Jurkat, Clone E6-1 (cell line): ENCODE results near the gene PSORS1C1.

Experiments used
- DNase-seq: peaks from one replicate; pipeline ENCODE4 v3.0.0-alpha.2; 2011; ENCODE audit warnings: low read depth, low spot score
- H3K4me3 ChIP-seq: 2 replicates; pipeline ENCODE4 v1.5.1; 2011; ENCODE audit warnings: mild to moderate bottlenecking, low read length, control low read depth, moderate library complexity

PSORS1C1 gene

GRCh38 chr6:31092769-31093505 lies 21.7 kb upstream of the PSORS1C1 start:
- DNase-seq: no peak
- no peak overlapping the region for H3K4me3 ChIP-seq

- DNase-seq: peak; percentile 68
- H3K4me3 ChIP-seq: no peak overlapping the region
Measured at GRCh38 chr6:31094389-31094881, 20.2 kb upstream of the PSORS1C1 start.

- no peak overlapping the region for H3K4me3 ChIP-seq
- no peak for DNase-seq
Measured at GRCh38 chr6:31096215-31096614, 18.4 kb upstream of the PSORS1C1 start.

GRCh38 chr6:31096656-31097055 lies 17.9 kb upstream of the PSORS1C1 start:
- H3K4me3 ChIP-seq: no peak overlapping the region

GRCh38 chr6:31098449-31098938 lies 16.1 kb upstream of the PSORS1C1 start:
- no peak overlapping the region for H3K4me3 ChIP-seq
- DNase-seq: no peak

More at GRCh38 chr6:31096656-31097055, 17.9 kb upstream of the PSORS1C1 start:
- DNase-seq: no peak

- no peak for DNase-seq
- no peak overlapping the region for H3K4me3 ChIP-seq
Measured at GRCh38 chr6:31103136-31103535, 11.5 kb upstream of the PSORS1C1 start.

- no peak overlapping the region for H3K4me3 ChIP-seq
- no peak for DNase-seq
Measured at GRCh38 chr6:31107052-31107451, 7.5 kb upstream of the PSORS1C1 start.

- H3K4me3 ChIP-seq: no peak overlapping the region
- DNase-seq: no peak
Measured at GRCh38 chr6:31110825-31111582, 3.6 kb upstream of the PSORS1C1 start.

GRCh38 chr6:31111712-31112111 lies 2.9 kb upstream of the PSORS1C1 start:
- no peak overlapping the region for H3K4me3 ChIP-seq
- no peak for DNase-seq

- no peak for DNase-seq
- H3K4me3 ChIP-seq: no peak within 1 kb of the TSS
Measured at GRCh38 chr6:31112478-31112877, 2.1 kb upstream of the PSORS1C1 start, which contains the start of gene C6orf15. TSS of gene C6orf15 (minus strand) at chr6:31112575. CDS start at chr6:31112555, 20 bp downstream.

- no peak for DNase-seq
- no peak overlapping the region for H3K4me3 ChIP-seq
Measured at GRCh38 chr6:31113861-31114540, 599 bp upstream of the PSORS1C1 start.

GRCh38 chr6:31114970-31115849 lies 610 bp downstream of the PSORS1C1 start:
- H3K4me3 ChIP-seq: no peak overlapping the region
- no peak for DNase-seq

GRCh38 chr6:31115941-31116560 lies 1.5 kb downstream of the PSORS1C1 start:
- no peak overlapping the region for H3K4me3 ChIP-seq
- DNase-seq: no peak

- DNase-seq: no peak
- H3K4me3 ChIP-seq: no peak overlapping the region
Measured at GRCh38 chr6:31116661-31117385, 2.2 kb downstream of the PSORS1C1 start.

GRCh38 chr6:31118178-31118577 lies 3.6 kb downstream of the PSORS1C1 start:
- no peak for DNase-seq
- no peak overlapping the region for H3K4me3 ChIP-seq

GRCh38 chr6:31120151-31120915 lies 5.7 kb downstream of the PSORS1C1 start, which contains the start of gene CDSN:
TSS of gene CDSN (minus strand) at chr6:31120446. CDS start at chr6:31120419, 27 bp downstream.
- DNase-seq: no peak
- no peak within 1 kb of the TSS for H3K4me3 ChIP-seq
